Liver (tissue), 9 donors: ENCODE data around the gene RPS6KA2. TPM values are rescaled to one million over a fixed set of nuclear protein-coding genes. Genes with fewer than 3 reads are reported as not detected.

ENCODE experiments used
- DNase-seq: peaks from one replicate; pipeline ENCODE4 v3.0.0-alpha.2; 2017; ENCODE audit warnings: low spot score
- H3K27ac ChIP-seq, 2 donors: one replicate each; pipeline ENCODE4 v1.7.0; 2013; ENCODE audit warnings: inconsistent platforms in 2 of 2, low read length in 2 of 2, control low read depth in 1 of 2, low read depth in 1 of 2, mild to moderate bottlenecking in 1 of 2
- H3K27me3 ChIP-seq, 4 donors: one replicate each; pipeline versions ENCODE4 v1.6.1 to v1.7.0; 2013; ENCODE audit warnings: low read length in 3 of 4, inconsistent platforms in 1 of 4, mild to moderate bottlenecking in 1 of 4, moderate library complexity in 1 of 4; ENCODE audit not compliant: control insufficient read depth in 4 of 4, insufficient read depth in 4 of 4
- H3K36me3 ChIP-seq, 4 donors: one replicate each; pipeline versions ENCODE4 v1.6.1 to v1.7.0; 2013; ENCODE audit warnings: low read length in 3 of 4, mild to moderate bottlenecking in 3 of 4, low read depth in 1 of 4, moderate library complexity in 1 of 4; ENCODE audit not compliant: control insufficient read depth in 4 of 4, insufficient read depth in 3 of 4
- H3K4me1 ChIP-seq, 4 donors: one replicate each; pipeline versions ENCODE4 v1.6.1 to v1.7.0; 2013; ENCODE audit warnings: low read length in 3 of 4, mild to moderate bottlenecking in 3 of 4, moderate library complexity in 1 of 4; ENCODE audit not compliant: control insufficient read depth in 4 of 4, insufficient read depth in 4 of 4
- H3K4me3 ChIP-seq, 3 donors: one replicate each; pipeline versions ENCODE4 v1.6.1 to v1.7.0; 2013; ENCODE audit warnings: low read length in 3 of 3, control low read depth in 1 of 3, low read depth in 1 of 3, mild to moderate bottlenecking in 1 of 3
- H3K9ac ChIP-seq, 2 donors: one replicate each; pipeline ENCODE4 v1.7.0; 2013; ENCODE audit warnings: low read length in 2 of 2, mild to moderate bottlenecking in 2 of 2, moderate library complexity in 2 of 2, control low read depth in 1 of 2, low read depth in 1 of 2
- H3K9me3 ChIP-seq, 4 donors: one replicate each; pipeline versions ENCODE4 v1.6.1 to v1.7.0; 2013; ENCODE audit warnings: low read length in 3 of 4; ENCODE audit not compliant: control insufficient read depth in 4 of 4
- EGR1 ChIP-seq, 2 donors: IDR thresholded peaks; 2 replicates each; pipeline ENCODE4 v1.6.1; 2016 to 2018; ENCODE audit warnings: antibody characterized with exemption in 2 of 2, low read depth in 2 of 2
- GABPA ChIP-seq, 2 donors: IDR thresholded peaks in 1 of 2; conservative IDR thresholded peaks in 1 of 2; 2 replicates each; pipeline ENCODE4 v1.6.1; 2016; ENCODE audit warnings: antibody characterized with exemption in 2 of 2, mild to moderate bottlenecking in 1 of 2, moderate library complexity in 1 of 2
- HNF4A ChIP-seq, 2 donors: conservative IDR thresholded peaks; 2 replicates each; pipeline ENCODE4 v1.6.1; 2016; ENCODE audit warnings: antibody characterized with exemption in 2 of 2, mild to moderate bottlenecking in 2 of 2
- HNF4G ChIP-seq: IDR thresholded peaks from 2 replicates; pipeline ENCODE4 v1.6.1; 2016; ENCODE audit warnings: antibody characterized with exemption
- JUND ChIP-seq, 2 donors: IDR thresholded peaks; 2 replicates each; pipeline ENCODE4 v1.6.1; 2016; ENCODE audit warnings: antibody characterized with exemption in 2 of 2
- NR2F2 ChIP-seq: IDR thresholded peaks from 2 replicates; pipeline ENCODE4 v1.6.1; 2016; ENCODE audit warnings: antibody characterized with exemption
- RAD21 ChIP-seq, 2 donors: IDR thresholded peaks; 2 replicates each; pipeline ENCODE4 v1.6.1; 2016; ENCODE audit warnings: antibody characterized with exemption in 2 of 2, mild to moderate bottlenecking in 2 of 2
- RXRA ChIP-seq, 2 donors: IDR thresholded peaks; 2 replicates each; pipeline ENCODE4 v1.6.1; 2017 to 2018; ENCODE audit warnings: antibody characterized with exemption in 2 of 2, mild to moderate bottlenecking in 1 of 2
- SP1 ChIP-seq: IDR thresholded peaks from 2 replicates; pipeline ENCODE4 v1.6.1; 2018; ENCODE audit warnings: antibody characterized with exemption, mild to moderate bottlenecking
- TAF1 ChIP-seq: conservative IDR thresholded peaks from 2 replicates; pipeline ENCODE4 v1.6.1; 2016; ENCODE audit warnings: antibody characterized with exemption, mild to moderate bottlenecking
- YY1 ChIP-seq: IDR thresholded peaks from 2 replicates; pipeline ENCODE4 v1.6.1; 2016; ENCODE audit warnings: antibody characterized with exemption, mild to moderate bottlenecking
- WGBS: extraction: QIAGEN DNeasy Blood & Tissue Kit; methylation state at CpG from one replicate; pipeline ENCODE4 v1.1.7; 2013; 5-methylcytosine and 5-hydroxymethylcytosine counted together
- polyA plus RNA-seq, 2 donors: library from polyadenylated mRNA; stranded (reverse) in 1 of 2; unstranded in 1 of 2; fragments of 200-250 nt in 1 of 2; fragments of >200 nt in 1 of 2; fragmentation: Nextera tagmentation in 1 of 2; extraction: Ambion mirVana in 1 of 2; gene quantifications; one replicate each; pipeline versions ENCODE4 v1.2.1 to v1.2.3, GENCODE V29; 2013 to 2015
- total RNA-seq, 2 donors: library from RNA; depleted of rRNA; stranded (reverse); fragments of >200 nt; gene quantifications; one replicate each; pipeline ENCODE4 v1.2.3, GENCODE V29; 2014
- TF ChIP-seq, protein P1 (sequence below): IDR thresholded peaks from 2 replicates; pipeline ENCODE4 v1.6.1; 2016; ENCODE audit warnings: antibody characterized with exemption, mild to moderate bottlenecking
- TF ChIP-seq, protein P2 (sequence below): IDR thresholded peaks from 2 replicates; pipeline ENCODE4 v1.6.1; 2016; ENCODE audit warnings: antibody characterized with exemption
- TF ChIP-seq, protein P3 (sequence below): IDR thresholded peaks from 2 replicates; pipeline ENCODE4 v1.6.1; 2016; ENCODE audit warnings: antibody characterized with exemption
- TF ChIP-seq, protein P4 (sequence below): fragments of 150-350 bp; IDR thresholded peaks from 2 replicates; pipeline ENCODE4 v1.5.1; 2017; ENCODE audit warnings: improper control_type of control experiment, low read depth, low read length; ENCODE audit not compliant: missing input control
- donor health status: healthy.
- donor health status: healthy.
- donor health status: healthy.
- donor health status: healthy.
- donor health status: healthy.

RPS6KA2 gene
- total and polyA plus RNA-seq, 4 donors, result 2.5 to 9.0 (median 5.0) TPM

DNA sequence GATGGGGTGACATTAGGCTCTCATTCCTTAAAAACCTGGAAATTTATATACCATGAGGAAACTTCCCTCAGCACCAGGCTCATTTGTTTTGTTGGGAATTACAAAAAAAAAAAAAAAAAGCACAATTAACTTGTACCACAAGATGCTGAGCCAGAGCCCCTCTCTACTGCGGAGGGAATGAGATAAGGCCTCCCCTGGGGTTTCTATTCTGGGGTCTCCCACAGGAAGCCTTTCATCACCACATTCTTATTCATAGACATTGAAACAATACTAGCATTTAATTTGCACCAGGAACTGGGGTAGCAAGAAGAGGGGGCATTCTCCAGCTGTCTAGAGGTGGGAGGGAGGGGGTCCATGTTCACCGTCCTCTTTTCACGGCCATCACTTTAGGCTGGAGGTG is 23.0 kb upstream of the RPS6KA2 start:
- WGBS, result 76% methylated on average over 3 of the region's 3 CpGs
- Histone ChIP-seq H3K9ac (no peak overlapping the region), H3K4me3 (no peak overlapping the region), H3K36me3 (no peaks in the 10 kb centered on the region), H3K27me3 (no peaks in the 10 kb centered on the region), H3K9me3 (no peaks in the 10 kb centered on the region), H3K4me1 (no peaks in the 10 kb centered on the region), H3K27ac (no peak overlapping the region)
- DNase-seq, result no peak
- no peak for TF ChIP-seq EGR1 (IDR thresholded peaks at IDR 0.05; ENCODE audit: low read depth in 2 of 2)
- TF ChIP-seq HNF4G, result no peak
- no peak for TF ChIP-seq GABPA (IDR thresholded peaks at IDR 0.05 in 1 of 2, conservative IDR thresholded peaks at IDR 0.05 in 1 of 2)
- TF ChIP-seq, protein P1, sequence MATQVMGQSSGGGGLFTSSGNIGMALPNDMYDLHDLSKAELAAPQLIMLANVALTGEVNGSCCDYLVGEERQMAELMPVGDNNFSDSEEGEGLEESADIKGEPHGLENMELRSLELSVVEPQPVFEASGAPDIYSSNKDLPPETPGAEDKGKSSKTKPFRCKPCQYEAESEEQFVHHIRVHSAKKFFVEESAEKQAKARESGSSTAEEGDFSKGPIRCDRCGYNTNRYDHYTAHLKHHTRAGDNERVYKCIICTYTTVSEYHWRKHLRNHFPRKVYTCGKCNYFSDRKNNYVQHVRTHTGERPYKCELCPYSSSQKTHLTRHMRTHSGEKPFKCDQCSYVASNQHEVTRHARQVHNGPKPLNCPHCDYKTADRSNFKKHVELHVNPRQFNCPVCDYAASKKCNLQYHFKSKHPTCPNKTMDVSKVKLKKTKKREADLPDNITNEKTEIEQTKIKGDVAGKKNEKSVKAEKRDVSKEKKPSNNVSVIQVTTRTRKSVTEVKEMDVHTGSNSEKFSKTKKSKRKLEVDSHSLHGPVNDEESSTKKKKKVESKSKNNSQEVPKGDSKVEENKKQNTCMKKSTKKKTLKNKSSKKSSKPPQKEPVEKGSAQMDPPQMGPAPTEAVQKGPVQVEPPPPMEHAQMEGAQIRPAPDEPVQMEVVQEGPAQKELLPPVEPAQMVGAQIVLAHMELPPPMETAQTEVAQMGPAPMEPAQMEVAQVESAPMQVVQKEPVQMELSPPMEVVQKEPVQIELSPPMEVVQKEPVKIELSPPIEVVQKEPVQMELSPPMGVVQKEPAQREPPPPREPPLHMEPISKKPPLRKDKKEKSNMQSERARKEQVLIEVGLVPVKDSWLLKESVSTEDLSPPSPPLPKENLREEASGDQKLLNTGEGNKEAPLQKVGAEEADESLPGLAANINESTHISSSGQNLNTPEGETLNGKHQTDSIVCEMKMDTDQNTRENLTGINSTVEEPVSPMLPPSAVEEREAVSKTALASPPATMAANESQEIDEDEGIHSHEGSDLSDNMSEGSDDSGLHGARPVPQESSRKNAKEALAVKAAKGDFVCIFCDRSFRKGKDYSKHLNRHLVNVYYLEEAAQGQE, result no peak
- TF ChIP-seq HNF4A (conservative IDR thresholded peaks at IDR 0.05), result no peak
- TF ChIP-seq SP1, result no peak
- TF ChIP-seq, protein P2, sequence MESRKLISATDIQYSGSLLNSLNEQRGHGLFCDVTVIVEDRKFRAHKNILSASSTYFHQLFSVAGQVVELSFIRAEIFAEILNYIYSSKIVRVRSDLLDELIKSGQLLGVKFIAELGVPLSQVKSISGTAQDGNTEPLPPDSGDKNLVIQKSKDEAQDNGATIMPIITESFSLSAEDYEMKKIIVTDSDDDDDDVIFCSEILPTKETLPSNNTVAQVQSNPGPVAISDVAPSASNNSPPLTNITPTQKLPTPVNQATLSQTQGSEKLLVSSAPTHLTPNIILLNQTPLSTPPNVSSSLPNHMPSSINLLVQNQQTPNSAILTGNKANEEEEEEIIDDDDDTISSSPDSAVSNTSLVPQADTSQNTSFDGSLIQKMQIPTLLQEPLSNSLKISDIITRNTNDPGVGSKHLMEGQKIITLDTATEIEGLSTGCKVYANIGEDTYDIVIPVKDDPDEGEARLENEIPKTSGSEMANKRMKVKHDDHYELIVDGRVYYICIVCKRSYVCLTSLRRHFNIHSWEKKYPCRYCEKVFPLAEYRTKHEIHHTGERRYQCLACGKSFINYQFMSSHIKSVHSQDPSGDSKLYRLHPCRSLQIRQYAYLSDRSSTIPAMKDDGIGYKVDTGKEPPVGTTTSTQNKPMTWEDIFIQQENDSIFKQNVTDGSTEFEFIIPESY, result no peak
- no peak for TF ChIP-seq NR2F2
- TF ChIP-seq YY1, result no peak
- TF ChIP-seq JUND (IDR thresholded peaks at IDR 0.05), result no peak
- TF ChIP-seq, protein P3, sequence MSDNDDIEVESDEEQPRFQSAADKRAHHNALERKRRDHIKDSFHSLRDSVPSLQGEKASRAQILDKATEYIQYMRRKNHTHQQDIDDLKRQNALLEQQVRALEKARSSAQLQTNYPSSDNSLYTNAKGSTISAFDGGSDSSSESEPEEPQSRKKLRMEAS, result no peak

DNA sequence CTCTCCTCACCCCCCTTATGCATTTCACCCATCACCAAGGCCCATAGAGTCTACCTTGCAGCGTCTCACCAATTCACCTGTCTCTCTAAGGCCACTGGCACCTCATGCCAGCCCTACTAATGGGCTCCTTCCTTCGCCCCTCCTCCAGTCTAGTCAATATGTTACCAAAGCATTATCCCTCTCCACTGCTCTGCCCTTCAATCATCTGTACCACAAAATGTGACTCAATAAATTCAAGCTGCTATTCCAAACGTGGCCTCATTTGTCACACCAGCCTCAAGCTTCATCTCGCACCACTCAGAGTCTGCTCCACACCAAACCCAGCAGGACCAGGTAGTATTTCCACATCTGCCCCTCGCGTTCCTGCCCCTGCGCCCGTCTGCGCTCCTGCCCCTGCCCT is 21.8 kb upstream of the RPS6KA2 start:
- TF ChIP-seq RXRA (IDR thresholded peaks at IDR 0.05), result no peak
- TF ChIP-seq, protein P1, result no peak
- no peak for TF ChIP-seq NR2F2
- TF ChIP-seq, protein P4, sequence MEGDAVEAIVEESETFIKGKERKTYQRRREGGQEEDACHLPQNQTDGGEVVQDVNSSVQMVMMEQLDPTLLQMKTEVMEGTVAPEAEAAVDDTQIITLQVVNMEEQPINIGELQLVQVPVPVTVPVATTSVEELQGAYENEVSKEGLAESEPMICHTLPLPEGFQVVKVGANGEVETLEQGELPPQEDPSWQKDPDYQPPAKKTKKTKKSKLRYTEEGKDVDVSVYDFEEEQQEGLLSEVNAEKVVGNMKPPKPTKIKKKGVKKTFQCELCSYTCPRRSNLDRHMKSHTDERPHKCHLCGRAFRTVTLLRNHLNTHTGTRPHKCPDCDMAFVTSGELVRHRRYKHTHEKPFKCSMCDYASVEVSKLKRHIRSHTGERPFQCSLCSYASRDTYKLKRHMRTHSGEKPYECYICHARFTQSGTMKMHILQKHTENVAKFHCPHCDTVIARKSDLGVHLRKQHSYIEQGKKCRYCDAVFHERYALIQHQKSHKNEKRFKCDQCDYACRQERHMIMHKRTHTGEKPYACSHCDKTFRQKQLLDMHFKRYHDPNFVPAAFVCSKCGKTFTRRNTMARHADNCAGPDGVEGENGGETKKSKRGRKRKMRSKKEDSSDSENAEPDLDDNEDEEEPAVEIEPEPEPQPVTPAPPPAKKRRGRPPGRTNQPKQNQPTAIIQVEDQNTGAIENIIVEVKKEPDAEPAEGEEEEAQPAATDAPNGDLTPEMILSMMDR, result no peak
- no peak for TF ChIP-seq RAD21 (IDR thresholded peaks at IDR 0.05)
- no peak for TF ChIP-seq GABPA (IDR thresholded peaks at IDR 0.05 in 1 of 2, conservative IDR thresholded peaks at IDR 0.05 in 1 of 2)
- TF ChIP-seq HNF4G, result no peak
- TF ChIP-seq TAF1, result no peak
- no peak for TF ChIP-seq YY1
- no peak for TF ChIP-seq EGR1 (IDR thresholded peaks at IDR 0.05; ENCODE audit: low read depth in 2 of 2)
- TF ChIP-seq SP1, result no peak
- Histone ChIP-seq H3K27ac (no peak overlapping the region), H3K4me3 (no peak overlapping the region), H3K9ac (no peak overlapping the region), H3K27me3 (no peaks in the 10 kb centered on the region), H3K4me1 (no peaks in the 10 kb centered on the region), H3K36me3 (no peaks in the 10 kb centered on the region), H3K9me3 (no peaks in the 10 kb centered on the region)
- DNase-seq, result no peak
- WGBS, result 88% methylated on average over 9 of the region's 9 CpGs
